ENCODE measurements around the gene ZNF530.

The ZNF530 gene

DNA sequence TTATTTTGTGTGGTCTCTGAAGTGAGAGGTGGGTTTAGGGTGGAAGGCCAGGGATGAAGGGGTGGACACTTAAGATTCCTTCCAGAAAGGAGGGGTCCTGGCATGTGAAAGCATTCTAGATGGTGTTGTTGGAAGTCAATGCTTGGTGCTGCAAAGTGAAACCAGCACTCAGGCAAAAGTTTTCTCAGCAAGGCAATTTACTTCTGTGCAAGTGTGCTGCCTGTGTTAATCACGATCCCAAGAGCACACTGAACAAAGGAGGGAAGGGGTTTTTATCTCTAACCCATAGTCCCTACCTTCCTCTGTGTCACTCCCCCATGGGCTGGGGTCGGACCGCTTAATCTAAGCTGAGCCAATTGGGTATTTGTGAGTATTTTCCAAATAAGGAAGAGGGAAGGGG is 15.7 kb downstream of the ZNF530 start:
- DNase-seq = no peak

DNA sequence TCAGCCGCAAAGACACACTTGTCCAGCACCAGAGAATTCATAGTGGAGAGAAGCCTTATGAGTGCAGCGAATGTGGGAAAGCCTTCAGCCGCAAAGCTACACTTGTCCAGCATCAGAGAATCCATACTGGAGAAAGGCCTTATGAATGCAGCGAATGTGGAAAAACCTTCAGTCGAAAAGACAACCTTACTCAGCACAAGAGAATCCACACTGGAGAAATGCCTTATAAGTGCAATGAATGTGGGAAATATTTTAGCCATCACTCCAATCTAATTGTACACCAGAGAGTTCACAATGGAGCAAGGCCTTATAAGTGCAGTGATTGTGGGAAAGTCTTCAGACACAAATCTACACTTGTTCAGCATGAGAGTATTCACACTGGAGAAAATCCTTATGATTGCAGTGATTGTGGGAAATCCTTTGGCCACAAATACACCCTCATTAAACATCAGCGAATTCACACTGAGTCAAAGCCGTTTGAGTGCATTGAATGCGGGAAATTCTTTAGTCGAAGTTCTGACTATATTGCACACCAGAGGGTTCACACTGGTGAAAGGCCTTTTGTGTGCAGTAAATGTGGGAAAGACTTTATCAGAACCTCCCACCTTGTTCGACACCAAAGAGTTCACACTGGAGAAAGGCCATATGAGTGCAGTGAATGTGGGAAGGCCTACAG is 21.1 kb downstream of the ZNF530 start:
- no peak for DNase-seq

DNA sequence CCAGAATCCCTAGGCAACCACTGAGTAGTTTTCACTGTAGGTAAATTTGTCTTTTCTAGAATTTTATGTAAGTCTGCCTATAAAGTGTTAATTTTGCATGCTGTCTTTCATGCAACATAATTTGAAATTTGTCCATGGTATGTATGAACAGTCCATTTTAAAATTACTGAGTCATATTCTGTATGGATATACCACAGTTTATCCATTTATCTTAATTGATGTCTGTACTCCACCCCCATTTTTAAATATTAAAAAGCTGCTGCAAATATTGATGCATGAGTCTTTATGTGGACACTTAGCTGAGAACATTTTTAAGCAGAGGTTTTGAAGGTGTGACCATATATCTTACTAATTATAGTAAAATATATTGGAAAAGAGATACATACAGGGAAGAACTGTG is 23.4 kb downstream of the ZNF530 start:
- no peak for DNase-seq

DNA sequence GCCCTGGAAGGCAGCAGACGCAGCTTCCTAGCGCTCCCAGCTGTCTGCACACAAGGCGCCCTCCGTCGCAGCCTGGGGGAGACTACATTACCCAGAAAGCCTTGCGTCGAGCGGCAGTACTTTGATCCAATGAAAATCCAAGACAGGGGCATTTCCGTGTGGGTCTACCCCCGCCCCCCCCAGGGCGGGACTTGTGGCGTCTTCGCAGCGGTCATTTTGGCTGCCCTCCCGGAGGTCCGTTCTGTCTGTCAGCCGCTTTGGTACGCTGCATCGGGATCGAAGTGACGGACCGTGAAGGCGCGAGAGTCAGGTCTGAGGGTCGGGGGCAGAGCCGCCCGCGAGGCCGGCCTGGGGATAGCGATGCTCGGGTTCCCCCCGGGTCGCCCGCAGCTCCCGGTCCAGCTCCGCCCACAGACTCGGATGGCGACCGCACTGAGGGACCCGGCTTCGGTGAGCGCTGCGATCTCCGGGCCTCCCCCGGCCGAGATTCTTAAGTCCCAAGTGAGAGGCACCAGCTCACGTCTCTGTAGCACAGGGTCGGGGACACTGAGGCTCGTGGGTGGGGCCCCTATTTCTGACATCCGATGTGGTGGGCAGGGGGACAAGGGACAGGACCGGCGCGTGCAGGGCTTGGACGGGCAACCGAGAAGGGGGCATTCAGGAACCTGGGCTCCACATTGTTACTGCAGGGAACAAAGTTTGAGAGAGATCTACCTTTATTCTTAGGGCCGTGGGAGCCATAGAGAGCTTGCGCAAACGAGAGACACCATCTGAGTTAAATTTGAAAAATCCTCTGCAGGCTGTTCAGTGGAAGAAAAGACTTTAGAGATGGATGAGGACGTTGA is 33.5 kb downstream of the ZNF530 start, which contains the start of gene ZNF211:
TSS of gene ZNF211 (plus strand) at position 182 of the 845 bp plus-strand sequence. CDS start at position 361, 179 bp downstream.
- peak; percentile 82 for DNase-seq

DNA sequence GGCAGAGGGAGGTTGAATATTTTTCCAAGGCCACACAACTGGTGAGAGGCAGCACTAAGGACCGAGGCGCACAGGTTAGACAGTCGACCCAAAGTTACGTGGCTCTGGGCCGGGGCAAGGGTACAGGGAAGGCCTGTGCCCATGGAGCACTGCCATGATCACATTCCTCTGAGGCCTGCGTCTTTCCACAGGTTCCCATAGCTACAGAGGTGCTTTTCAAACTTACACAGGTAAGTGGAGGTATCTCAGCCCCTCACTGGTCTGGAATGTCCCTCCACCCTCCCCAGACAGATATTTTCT is 34.1 kb downstream of the ZNF530 start:
- no peak for DNase-seq

DNA sequence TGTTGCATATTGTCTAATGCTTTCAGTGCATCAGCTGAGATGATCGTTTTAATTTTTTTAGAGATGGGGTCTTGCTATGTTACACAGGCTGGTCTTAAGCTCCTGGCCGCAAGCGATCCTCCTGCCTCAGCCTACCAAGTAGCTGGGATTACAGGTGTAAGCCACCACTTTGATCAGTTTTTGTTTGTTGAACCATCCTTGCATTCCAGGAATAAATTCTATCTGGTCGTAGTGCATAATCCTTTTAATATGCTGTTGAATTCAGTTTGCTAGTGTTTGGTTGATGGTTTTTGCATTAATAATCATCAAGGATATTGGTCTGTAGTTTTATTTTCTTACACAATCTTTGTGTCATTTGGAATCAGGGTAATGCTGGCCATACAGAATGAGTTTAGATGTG is 37.7 kb downstream of the ZNF530 start:
- DNase-seq = no peak

DNA sequence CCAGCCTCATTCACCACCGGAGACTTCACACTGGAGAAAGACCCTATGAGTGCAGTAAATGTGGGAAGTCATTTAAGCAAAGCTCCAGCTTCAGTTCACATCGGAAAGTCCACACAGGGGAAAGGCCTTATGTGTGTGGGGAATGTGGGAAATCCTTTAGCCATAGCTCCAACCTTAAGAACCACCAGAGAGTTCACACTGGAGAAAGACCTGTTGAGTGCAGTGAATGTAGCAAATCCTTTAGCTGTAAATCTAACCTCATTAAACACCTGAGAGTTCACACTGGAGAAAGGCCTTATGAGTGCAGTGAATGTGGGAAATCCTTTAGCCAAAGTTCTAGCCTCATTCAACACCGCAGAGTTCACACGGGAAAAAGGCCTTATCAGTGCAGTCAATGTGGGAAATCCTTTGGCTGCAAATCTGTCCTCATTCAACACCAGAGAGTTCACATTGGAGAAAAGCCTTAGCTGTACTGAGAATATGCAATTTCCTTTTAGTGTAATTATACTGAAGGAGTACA is 42.1 kb downstream of the ZNF530 start:
- DNase-seq = no peak

DNA sequence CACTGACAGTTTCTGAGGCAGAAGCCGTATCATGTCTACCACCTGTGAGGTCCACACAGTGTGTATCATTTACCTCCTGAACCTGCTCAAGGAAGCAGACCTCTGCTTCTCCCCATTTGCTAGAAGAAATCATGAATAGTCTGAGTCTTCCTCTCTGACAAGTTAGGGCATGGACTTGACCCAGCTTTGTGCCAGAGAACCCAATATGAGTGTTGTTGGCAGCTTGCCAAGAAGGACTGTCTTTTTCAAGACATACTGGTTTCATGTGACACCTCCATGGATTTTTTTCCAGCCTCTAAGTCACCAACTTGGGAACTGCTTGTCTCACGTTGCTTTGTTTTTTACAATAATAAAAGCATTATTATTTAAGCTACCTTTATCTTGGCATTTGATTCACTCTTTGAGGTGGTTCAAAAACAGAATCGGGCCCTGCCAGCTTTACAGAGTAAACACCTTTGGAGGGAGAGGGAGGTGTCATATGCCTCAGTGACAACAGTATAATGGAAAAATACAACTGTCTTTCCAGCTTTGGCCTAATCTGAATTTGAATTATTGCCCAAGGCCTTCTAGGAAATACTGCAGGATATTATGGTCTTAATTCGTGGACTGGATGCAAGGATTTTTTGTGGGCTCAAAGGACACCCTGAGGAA is 42.8 kb downstream of the ZNF530 start:
- no peak for DNase-seq

DNA sequence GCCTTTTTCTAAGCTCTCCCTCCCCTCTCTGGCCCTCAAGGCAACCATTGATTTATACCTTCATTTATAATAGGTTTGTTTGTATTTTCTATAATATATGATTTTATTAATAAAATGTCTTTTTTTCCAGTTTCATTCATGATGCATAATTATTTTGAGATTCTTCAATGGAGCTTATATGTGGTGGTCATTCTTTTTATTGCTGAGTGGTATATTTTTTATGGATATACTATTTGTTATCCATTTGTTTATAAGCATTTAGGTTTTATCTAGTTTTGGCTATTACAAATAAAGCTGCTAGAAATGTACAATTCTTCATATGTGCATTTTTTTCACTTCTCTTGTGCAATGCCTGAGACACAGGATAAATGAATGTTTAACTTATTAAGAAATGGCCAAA is 44.0 kb downstream of the ZNF530 start:
- DNase-seq = no peak

DNA sequence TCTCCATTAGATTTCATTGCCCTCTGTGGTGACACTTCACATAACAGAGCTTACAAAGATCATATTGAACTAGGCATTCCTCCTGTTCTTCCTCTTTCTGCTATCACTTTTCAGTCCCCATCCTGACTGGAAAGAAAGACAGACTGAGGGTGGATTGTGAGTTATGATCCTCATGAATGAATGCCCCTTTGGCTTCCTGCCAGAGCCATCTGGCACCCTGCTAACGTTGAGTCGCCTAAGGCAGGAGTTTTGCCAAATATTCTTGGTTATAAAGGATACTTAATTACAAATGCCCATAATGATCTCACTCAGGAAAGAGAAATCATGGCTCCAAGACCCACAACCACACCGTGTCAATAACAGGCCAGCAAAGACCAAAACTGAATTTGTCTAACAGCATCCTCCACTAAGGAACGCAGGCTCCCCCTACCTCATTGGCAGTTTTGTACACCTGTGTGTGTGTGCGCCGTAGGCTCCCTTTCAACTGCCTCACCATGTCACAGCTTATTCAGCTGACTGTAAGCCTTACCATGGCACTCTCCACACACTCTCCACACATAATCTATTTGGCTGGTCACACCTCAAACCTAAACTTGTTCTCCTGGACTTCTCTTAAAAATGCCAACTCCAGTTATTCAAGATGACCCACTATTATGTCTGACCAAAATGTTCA is 48.8 kb downstream of the ZNF530 start:
- DNase-seq = no peak

DNA sequence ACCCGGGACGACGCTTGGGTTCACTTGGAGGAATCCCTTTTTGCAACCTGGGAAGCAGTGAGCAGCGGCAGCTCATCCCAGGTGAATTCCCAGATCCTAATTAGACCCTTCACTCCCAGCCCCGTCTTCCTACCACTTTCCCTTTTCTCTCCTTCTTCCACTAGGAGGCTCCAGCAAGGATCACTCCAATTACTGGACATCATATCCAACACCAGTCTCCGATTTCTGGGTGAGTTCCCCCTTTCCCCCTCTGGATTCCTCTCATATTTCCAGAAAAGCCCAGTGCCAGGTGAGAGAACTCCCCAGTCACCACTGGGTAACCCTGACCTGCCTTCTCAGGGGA is 51.9 kb downstream of the ZNF530 start:
- no peak for DNase-seq

DNA sequence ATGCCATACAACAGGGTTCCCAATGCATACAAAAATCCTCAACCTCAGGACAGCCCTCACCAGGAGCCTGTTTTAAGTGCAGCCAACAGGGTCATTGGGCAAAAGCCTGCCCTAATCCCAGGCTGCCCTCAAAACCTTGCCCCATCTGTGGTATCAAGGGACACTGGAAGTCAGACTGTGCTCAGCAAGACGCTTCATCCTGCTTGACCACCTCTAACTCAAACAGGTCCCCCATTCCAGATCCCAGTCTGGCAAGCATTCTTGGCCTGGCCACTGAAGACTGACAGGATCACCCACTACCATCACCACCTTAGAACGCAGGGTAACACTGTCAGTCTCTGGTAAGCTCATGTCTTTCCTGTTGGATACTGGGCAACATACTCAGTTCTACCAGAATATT is 54.0 kb downstream of the ZNF530 start:
- DNase-seq = no peak

DNA sequence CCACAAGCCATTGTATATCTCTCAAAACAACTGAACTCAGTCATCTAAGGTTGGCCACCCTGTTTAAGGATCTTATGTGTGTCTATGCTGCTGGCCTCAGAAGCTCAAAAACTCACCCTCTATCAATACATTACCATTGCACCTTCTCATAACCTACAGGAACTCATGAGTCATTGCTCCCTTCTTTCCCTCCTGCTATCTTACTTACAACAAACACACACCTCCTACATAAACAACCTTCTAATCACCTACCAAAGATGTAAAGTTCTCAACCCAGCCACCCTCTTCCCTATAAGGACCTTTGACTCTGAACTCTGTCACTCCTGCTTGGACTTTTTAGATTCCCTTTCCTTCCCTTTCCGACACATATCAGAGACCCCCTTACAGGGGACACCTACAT is 55.8 kb downstream of the ZNF530 start:
- DNase-seq = no peak

DNA sequence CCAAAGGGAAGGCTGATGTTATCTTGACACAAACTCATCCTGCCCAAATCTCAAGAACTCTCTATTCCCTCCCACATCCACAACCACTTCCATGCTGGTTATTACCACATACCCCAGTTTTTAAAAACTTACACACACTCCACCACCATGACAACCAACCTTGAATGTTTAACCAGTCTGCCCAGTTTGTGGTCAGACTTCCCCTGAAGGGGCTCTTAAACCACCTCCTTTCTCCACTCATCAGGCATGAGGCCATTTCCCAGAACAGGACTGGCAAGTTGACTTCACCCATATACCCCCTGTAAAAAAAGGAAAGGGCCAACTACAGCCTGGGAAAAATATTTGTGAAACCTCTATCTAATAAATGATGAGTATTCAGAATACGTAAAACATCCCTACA is 56.7 kb downstream of the ZNF530 start:
- no peak for DNase-seq
